H9 (cell line): ENCODE measurements around the gene DUSP15. TPM values are rescaled to one million over a fixed set of nuclear protein-coding genes. Genes with fewer than 3 reads are reported as not detected.
A peak's percentile ranks its signal among the peaks of the same experiment; 100 is the strongest.

Experiments
- DNase-seq: peaks from one replicate; pipeline ENCODE4 v3.0.0-alpha.2; 2017
- H2AFZ ChIP-seq: one replicate; pipeline ENCODE4 v1.6.1; 2013; ENCODE audit warnings: mild to moderate bottlenecking, low read length, control low read depth, moderate library complexity
- H2AK5ac ChIP-seq: 2 replicates; pipeline ENCODE4 v1.6.1; 2013; ENCODE audit warnings: low read length, control low read depth, mixed read lengths; ENCODE audit not compliant: insufficient read length
- H2BK120ac ChIP-seq: one replicate; pipeline ENCODE4 v1.6.1; 2013; ENCODE audit warnings: low read depth, mild to moderate bottlenecking, low read length, control low read depth, inconsistent platforms; ENCODE audit not compliant: poor library complexity, severe bottlenecking
- H2BK12ac ChIP-seq: 2 replicates; pipeline ENCODE4 v1.6.1; 2013; ENCODE audit warnings: low read length, control low read depth, mixed read lengths, low read depth; ENCODE audit not compliant: insufficient read length
- H2BK15ac ChIP-seq: 2 replicates; pipeline ENCODE4 v1.6.1; 2013; ENCODE audit warnings: low read depth, low read length, control low read depth
- H2BK20ac ChIP-seq: one replicate; pipeline ENCODE4 v1.6.1; 2013; ENCODE audit warnings: low read depth, mild to moderate bottlenecking, low read length, control low read depth, inconsistent platforms; ENCODE audit not compliant: poor library complexity, severe bottlenecking
- H2BK5ac ChIP-seq: 2 replicates; pipeline ENCODE4 v1.6.1; 2013; ENCODE audit warnings: low read length, control low read depth, mixed read lengths; ENCODE audit not compliant: insufficient read length
- H3K14ac ChIP-seq: 2 replicates; pipeline ENCODE4 v1.6.1; 2013; ENCODE audit warnings: low read length, control low read depth; ENCODE audit not compliant: insufficient read depth
- H3K18ac ChIP-seq: 2 replicates; pipeline ENCODE4 v1.6.1; 2013; ENCODE audit warnings: low read depth, mild to moderate bottlenecking, mixed read lengths, low read length, control low read depth; ENCODE audit not compliant: insufficient read length
- H3K23ac ChIP-seq: 2 replicates; pipeline ENCODE4 v1.6.1; 2013; ENCODE audit warnings: low read length, control low read depth, mixed read lengths, low read depth; ENCODE audit not compliant: insufficient read length
- H3K23me2 ChIP-seq: 2 replicates; pipeline ENCODE4 v1.6.1; 2013; ENCODE audit warnings: low read depth, mild to moderate bottlenecking, mixed read lengths, low read length, control low read depth; ENCODE audit not compliant: insufficient read length, poor library complexity, severe bottlenecking
- H3K27ac ChIP-seq: 2 replicates; pipeline ENCODE4 v1.5.1; 2013; ENCODE audit warnings: low read length, control low read depth, mixed read lengths, low read depth; ENCODE audit not compliant: insufficient read length
- H3K27me3 ChIP-seq: 2 replicates; pipeline ENCODE4 v1.6.1; 2013; ENCODE audit warnings: low read length, control low read depth, inconsistent platforms; ENCODE audit not compliant: insufficient read depth
- H3K4ac ChIP-seq: 2 replicates; pipeline ENCODE4 v1.6.1; 2013; ENCODE audit warnings: low read depth, mild to moderate bottlenecking, control low read depth, inconsistent platforms, low read length, moderate library complexity
- H3K4me1 ChIP-seq: 2 replicates; pipeline ENCODE4 v1.6.1; 2013; ENCODE audit warnings: low read length, control low read depth, inconsistent platforms; ENCODE audit not compliant: insufficient read depth
- H3K4me2 ChIP-seq: 2 replicates; pipeline ENCODE4 v1.6.1; 2013; ENCODE audit warnings: low read length, control low read depth, mixed read lengths; ENCODE audit not compliant: insufficient read length, insufficient read depth
- H3K56ac ChIP-seq: 2 replicates; pipeline ENCODE4 v1.6.1; 2013; ENCODE audit warnings: low read depth, mild to moderate bottlenecking, mixed read lengths, low read length, control low read depth; ENCODE audit not compliant: insufficient read length
- H3K79me1 ChIP-seq: 2 replicates; pipeline ENCODE4 v1.6.1; 2013; ENCODE audit warnings: low read depth, mild to moderate bottlenecking, moderate library complexity, low read length, control low read depth, inconsistent platforms; ENCODE audit not compliant: insufficient read depth, poor library complexity, severe bottlenecking
- H3K79me2 ChIP-seq: 2 replicates; pipeline ENCODE4 v1.6.1; 2013; ENCODE audit warnings: low read length, control low read depth, inconsistent platforms; ENCODE audit not compliant: insufficient read depth
- H3K9ac ChIP-seq: 2 replicates; pipeline ENCODE4 v1.6.1; 2013; ENCODE audit warnings: low read length, control low read depth, mixed read lengths; ENCODE audit not compliant: insufficient read length; ENCODE audit errors: extremely low read depth
- H3K9me3 ChIP-seq: one replicate; pipeline ENCODE4 v1.6.1; 2013; ENCODE audit warnings: low read depth, low read length, inconsistent platforms; ENCODE audit not compliant: control insufficient read depth
- H3T11ph ChIP-seq: one replicate; pipeline ENCODE4 v1.6.1; 2013; ENCODE audit warnings: mild to moderate bottlenecking, low read length, control low read depth, inconsistent platforms
- H4K20me1 ChIP-seq: one replicate; pipeline ENCODE4 v1.6.1; 2013; ENCODE audit not compliant: control insufficient read depth, insufficient read length, insufficient read depth
- H4K5ac ChIP-seq: 2 replicates; pipeline ENCODE4 v1.6.1; 2013; ENCODE audit warnings: low read depth, mild to moderate bottlenecking, mixed read lengths, low read length, control low read depth; ENCODE audit not compliant: insufficient read length
- H4K8ac ChIP-seq: replicated peaks from 2 replicates; pipeline ENCODE4 v1.6.1; 2013; ENCODE audit warnings: low read length, control low read depth, mixed read lengths, low read depth; ENCODE audit not compliant: insufficient read length
- H4K91ac ChIP-seq: 2 replicates; pipeline ENCODE4 v1.6.1; 2013; ENCODE audit warnings: low read depth, mild to moderate bottlenecking, moderate library complexity, mixed read lengths, low read length, control low read depth; ENCODE audit not compliant: insufficient read length
- H3K27ac Mint-ChIP-seq, 3 experiments: 2 replicates in 2 of 3; 3 replicates in 1 of 3; pipeline ENCODE4 v1.8.0; 2020 to 2021; ENCODE audit warnings: mixed read lengths in 3 of 3, mild to moderate bottlenecking in 1 of 3, moderate library complexity in 1 of 3
- H3K27me3 Mint-ChIP-seq: 2 replicates; pipeline ENCODE4 v1.8.0; 2021; ENCODE audit warnings: low read depth, mild to moderate bottlenecking, moderate library complexity, mixed read lengths
- H3K36me3 Mint-ChIP-seq, 3 experiments: 2 replicates in 2 of 3; 3 replicates in 1 of 3; pipeline ENCODE4 v1.8.0; 2020 to 2021; ENCODE audit warnings: low read depth in 3 of 3, mixed read lengths in 3 of 3; ENCODE audit not compliant: insufficient read depth in 1 of 3
- H3K4me1 Mint-ChIP-seq, 2 experiments: 2 replicates each; pipeline ENCODE4 v1.8.0; 2020; ENCODE audit warnings: mixed read lengths in 2 of 2
- H3K4me3 Mint-ChIP-seq, 2 experiments: 2 replicates in 1 of 2; 3 replicates in 1 of 2; pipeline ENCODE4 v1.8.0; 2020 to 2021; ENCODE audit warnings: mild to moderate bottlenecking in 2 of 2, mixed read lengths in 2 of 2, moderate library complexity in 1 of 2
- H3K9me3 Mint-ChIP-seq, 2 experiments: 2 replicates in 1 of 2; 3 replicates in 1 of 2; pipeline ENCODE4 v1.8.0; 2020; ENCODE audit warnings: mild to moderate bottlenecking in 2 of 2, mixed read lengths in 2 of 2, moderate library complexity in 1 of 2
- WGBS: extraction: QIAGEN DNeasy Blood & Tissue Kit; methylation state at CpG from one replicate; pipeline ENCODE4 v1.1.7; 2013; ENCODE audit warnings: missing lambda C conversion rate, low lambda C conversion rate, mixed read lengths; ENCODE audit not compliant: insufficient read length; ENCODE audit errors: extremely low coverage; 5-methylcytosine and 5-hydroxymethylcytosine counted together
- total RNA-seq: library from RNA; stranded (reverse); gene quantifications from 2 replicates; pipeline ENCODE4 v1.2.1, GENCODE V29; 2021
- TF ChIP-seq, protein P1 (sequence below): fragments of 200-600 bp; sonication (generic); conservative IDR thresholded peaks from 3 replicates; pipeline ENCODE4 v1.8.0; 2021; ENCODE audit warnings: antibody characterized with exemption, mild to moderate bottlenecking

DUSP15 gene
- total RNA-seq, 1 experiment from 2014 or later, result 5.6 TPM

DNA sequence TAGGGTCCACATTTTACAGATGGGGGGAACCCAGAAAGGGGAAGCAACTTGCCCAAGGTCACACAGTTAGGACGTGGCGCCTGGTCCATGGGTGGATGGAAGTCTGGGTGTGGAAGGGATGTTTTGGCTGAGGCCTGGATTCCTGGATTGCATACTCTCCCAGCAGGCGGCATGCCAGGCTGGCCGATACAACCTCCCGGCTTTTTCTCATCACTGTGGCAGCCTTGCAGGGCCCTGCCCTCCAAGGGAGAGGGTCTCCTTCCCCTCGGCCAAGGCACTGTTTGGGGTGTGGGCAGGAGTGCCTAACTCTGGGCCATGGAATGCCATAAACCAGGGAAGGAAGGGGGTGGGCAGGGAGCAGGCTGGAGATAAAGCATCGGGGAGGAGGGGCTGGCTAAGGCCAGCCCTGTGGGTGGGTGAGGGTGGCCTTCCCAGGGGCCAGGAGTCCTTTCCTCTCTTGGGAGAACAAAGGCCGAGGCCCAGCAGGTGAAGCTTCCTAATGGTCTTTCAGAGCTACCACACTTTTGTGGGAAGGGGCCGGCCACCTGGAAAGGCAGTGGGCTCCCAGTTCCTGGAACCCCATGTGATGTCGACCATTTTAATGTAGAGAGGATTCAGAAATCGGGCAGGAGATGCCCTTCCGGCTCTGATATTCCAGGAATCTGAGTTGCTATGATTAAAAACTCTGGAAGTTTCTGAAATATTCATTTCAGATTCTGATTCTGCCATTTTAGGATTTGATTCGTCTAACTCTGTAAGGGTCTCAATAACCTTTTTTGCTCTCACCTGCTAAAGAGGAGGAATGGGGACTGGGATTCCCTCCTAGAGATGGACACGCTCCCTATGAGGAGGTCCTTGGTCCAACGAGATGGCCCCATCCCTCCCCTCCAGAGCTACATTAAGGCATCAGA is 29.2 kb downstream of the DUSP15 start:
- no peak overlapping the region for H4K5ac ChIP-seq
- Mint-ChIP-seq H3K4me3 (no peak overlapping the region), H3K27me3 (no peaks in the 10 kb centered on the region; the same call in 1 of the 2 replicates), H3K9me3 (no peaks in the 10 kb centered on the region), H3K36me3 (no peaks in the 10 kb centered on the region), H3K4me1 (peaks cover 35% of the 10 kb centered on the region in 2 experiments), H3K27ac (peak overlapping the region in 1 of 3 experiments; percentile 38; a peak in 2 of 7 replicates)
- H2BK20ac ChIP-seq, result no peak overlapping the region
- H3K23me2 ChIP-seq, result no peaks in the 10 kb centered on the region
- H4K20me1 ChIP-seq, result no peaks in the 10 kb centered on the region
- no CpG with 5 or more reads among the region's 15 CpGs for WGBS
- no peak overlapping the region for H4K91ac ChIP-seq
- no peak overlapping the region for H3K56ac ChIP-seq
- H3K23ac ChIP-seq, result no peak overlapping the region
- no peak overlapping the region for H2BK12ac ChIP-seq
- H3K9ac ChIP-seq, result no peak overlapping the region
- H3K4ac ChIP-seq, result no peak overlapping the region
- no peak overlapping the region for H2BK5ac ChIP-seq
- H2AK5ac ChIP-seq, result no peak overlapping the region
- H3K4me1 ChIP-seq, result no peaks in the 10 kb centered on the region; the same call in 1 of the 2 replicates
- TF ChIP-seq, protein P1, sequence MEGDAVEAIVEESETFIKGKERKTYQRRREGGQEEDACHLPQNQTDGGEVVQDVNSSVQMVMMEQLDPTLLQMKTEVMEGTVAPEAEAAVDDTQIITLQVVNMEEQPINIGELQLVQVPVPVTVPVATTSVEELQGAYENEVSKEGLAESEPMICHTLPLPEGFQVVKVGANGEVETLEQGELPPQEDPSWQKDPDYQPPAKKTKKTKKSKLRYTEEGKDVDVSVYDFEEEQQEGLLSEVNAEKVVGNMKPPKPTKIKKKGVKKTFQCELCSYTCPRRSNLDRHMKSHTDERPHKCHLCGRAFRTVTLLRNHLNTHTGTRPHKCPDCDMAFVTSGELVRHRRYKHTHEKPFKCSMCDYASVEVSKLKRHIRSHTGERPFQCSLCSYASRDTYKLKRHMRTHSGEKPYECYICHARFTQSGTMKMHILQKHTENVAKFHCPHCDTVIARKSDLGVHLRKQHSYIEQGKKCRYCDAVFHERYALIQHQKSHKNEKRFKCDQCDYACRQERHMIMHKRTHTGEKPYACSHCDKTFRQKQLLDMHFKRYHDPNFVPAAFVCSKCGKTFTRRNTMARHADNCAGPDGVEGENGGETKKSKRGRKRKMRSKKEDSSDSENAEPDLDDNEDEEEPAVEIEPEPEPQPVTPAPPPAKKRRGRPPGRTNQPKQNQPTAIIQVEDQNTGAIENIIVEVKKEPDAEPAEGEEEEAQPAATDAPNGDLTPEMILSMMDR, result no peak
- no peak overlapping the region for H3T11ph ChIP-seq
- H2AFZ ChIP-seq, result no peak overlapping the region
- no peak for DNase-seq
- H2BK120ac ChIP-seq, result no peak overlapping the region
- no peak overlapping the region for H2BK15ac ChIP-seq
- no peak overlapping the region for H3K18ac ChIP-seq
- H3K14ac ChIP-seq, result no peak overlapping the region
- H3K27ac ChIP-seq, result no peak overlapping the region
- no peak overlapping the region for H4K8ac ChIP-seq
- no peaks in the 10 kb centered on the region for H3K79me1 ChIP-seq
- H3K9me3 ChIP-seq, result no peaks in the 10 kb centered on the region
- H3K79me2 ChIP-seq, result no peaks in the 10 kb centered on the region
- no peak overlapping the region for H3K4me2 ChIP-seq
- no peaks in the 10 kb centered on the region for H3K27me3 ChIP-seq
